Measurements from ENCODE around the gene CFL2. TPM values are rescaled to one million over a fixed set of nuclear protein-coding genes. Genes with fewer than 3 reads are reported as not detected.

The CFL2 gene
- total and polyA plus RNA-seq, 2 of the 13 experiments (the other 11 are each of a cell fraction or from before 2014, with no cell fraction given), result 114 to 158 TPM

DNA sequence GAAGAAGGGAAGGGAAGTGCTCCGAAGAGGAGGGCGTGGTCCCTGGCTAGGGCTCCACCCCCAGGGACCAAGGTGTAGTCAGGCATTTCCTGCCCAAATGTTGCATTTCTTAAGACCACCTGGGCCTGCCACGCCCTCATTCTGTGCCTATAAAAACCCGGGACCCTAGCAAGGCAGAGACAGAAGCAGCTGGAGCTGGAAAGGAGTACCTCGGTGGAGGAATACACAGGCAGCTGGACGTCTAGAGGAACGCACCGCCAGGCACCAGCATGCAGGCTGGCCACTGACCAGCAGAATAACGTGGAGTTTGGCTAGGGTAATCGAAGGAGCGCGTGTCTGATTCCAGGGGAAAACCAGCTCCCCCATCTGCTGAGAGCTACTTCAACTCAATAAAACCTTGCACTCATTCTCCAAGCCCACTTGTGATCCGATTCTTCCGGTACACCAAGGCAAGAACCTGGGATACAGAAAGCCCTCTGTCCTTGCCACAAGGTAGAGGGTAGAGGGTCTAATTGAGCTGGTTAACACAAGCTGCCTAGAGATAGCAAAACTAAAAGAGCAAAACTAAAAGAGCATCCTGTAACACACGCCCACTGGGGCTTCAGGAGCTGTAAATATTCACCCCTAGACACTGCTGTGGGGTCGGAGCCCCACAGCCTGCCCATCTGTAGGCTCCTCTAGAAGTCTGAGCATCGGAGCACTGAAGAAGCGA, 21.0 kb downstream of the CFL2 start (continued):
- peak; percentile 91 for TF ChIP-seq KLF12 (CRISPR knock-in tag; IDR thresholded peaks at IDR 0.05; ENCODE audit: borderline replicate concordance)
- no peak for TF ChIP-seq MLLT10 (CRISPR knock-in tag; IDR thresholded peaks at IDR 0.05)
- peak; percentile 63; the same call in 1 of the 2 replicates for TF ChIP-seq ERF (CRISPR knock-in tag; IDR thresholded peaks at IDR 0.05)
- TF ChIP-seq FOSL1 (CRISPR knock-in tag; IDR thresholded peaks at IDR 0.05; ENCODE audit: borderline replicate concordance), result no peak
- TF ChIP-seq, protein P1, sequence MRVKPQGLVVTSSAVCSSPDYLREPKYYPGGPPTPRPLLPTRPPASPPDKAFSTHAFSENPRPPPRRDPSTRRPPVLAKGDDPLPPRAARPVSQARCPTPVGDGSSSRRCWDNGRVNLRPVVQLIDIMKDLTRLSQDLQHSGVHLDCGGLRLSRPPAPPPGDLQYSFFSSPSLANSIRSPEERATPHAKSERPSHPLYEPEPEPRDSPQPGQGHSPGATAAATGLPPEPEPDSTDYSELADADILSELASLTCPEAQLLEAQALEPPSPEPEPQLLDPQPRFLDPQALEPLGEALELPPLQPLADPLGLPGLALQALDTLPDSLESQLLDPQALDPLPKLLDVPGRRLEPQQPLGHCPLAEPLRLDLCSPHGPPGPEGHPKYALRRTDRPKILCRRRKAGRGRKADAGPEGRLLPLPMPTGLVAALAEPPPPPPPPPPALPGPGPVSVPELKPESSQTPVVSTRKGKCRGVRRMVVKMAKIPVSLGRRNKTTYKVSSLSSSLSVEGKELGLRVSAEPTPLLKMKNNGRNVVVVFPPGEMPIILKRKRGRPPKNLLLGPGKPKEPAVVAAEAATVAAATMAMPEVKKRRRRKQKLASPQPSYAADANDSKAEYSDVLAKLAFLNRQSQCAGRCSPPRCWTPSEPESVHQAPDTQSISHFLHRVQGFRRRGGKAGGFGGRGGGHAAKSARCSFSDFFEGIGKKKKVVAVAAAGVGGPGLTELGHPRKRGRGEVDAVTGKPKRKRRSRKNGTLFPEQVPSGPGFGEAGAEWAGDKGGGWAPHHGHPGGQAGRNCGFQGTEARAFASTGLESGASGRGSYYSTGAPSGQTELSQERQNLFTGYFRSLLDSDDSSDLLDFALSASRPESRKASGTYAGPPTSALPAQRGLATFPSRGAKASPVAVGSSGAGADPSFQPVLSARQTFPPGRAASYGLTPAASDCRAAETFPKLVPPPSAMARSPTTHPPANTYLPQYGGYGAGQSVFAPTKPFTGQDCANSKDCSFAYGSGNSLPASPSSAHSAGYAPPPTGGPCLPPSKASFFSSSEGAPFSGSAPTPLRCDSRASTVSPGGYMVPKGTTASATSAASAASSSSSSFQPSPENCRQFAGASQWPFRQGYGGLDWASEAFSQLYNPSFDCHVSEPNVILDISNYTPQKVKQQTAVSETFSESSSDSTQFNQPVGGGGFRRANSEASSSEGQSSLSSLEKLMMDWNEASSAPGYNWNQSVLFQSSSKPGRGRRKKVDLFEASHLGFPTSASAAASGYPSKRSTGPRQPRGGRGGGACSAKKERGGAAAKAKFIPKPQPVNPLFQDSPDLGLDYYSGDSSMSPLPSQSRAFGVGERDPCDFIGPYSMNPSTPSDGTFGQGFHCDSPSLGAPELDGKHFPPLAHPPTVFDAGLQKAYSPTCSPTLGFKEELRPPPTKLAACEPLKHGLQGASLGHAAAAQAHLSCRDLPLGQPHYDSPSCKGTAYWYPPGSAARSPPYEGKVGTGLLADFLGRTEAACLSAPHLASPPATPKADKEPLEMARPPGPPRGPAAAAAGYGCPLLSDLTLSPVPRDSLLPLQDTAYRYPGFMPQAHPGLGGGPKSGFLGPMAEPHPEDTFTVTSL (CRISPR knock-in tag; IDR thresholded peaks at IDR 0.05; ENCODE audit: borderline replicate concordance), result no peak
- peak; percentile 76; the same call in 1 of the 2 replicates for TF ChIP-seq ZNF776 (CRISPR knock-in tag; IDR thresholded peaks at IDR 0.05)
- no peak for TF ChIP-seq NFRKB (IDR thresholded peaks at IDR 0.05)
- peak; percentile 10 for TF ChIP-seq SKI (IDR thresholded peaks at IDR 0.05; ENCODE audit: partially characterized antibody)
- peak; percentile 49; the same call in 1 of the 2 replicates for TF ChIP-seq ZMYM3 (CRISPR knock-in tag; IDR thresholded peaks at IDR 0.05)
- TF ChIP-seq XRCC5 (optimal IDR thresholded peaks at IDR 0.05; ENCODE audit: low read length), result peak; percentile 55
- TF ChIP-seq ZNF382 (CRISPR knock-in tag; IDR thresholded peaks at IDR 0.05; ENCODE audit: borderline replicate concordance), result no peak
- peak; percentile 50; the same call in 1 of the 2 replicates for TF ChIP-seq PITX1 (CRISPR knock-in tag; IDR thresholded peaks at IDR 0.05)
- TF ChIP-seq ZBTB40 (IDR thresholded peaks at IDR 0.05), result no peak
- TF ChIP-seq ZBTB40 (CRISPR knock-in tag; IDR thresholded peaks at IDR 0.05), result peak; percentile 87
- no peak for TF ChIP-seq ZNF253 (CRISPR knock-in tag; IDR thresholded peaks at IDR 0.05; ENCODE audit: borderline replicate concordance)
- peak; percentile 61 for TF ChIP-seq TAF1 (CRISPR knock-in tag; IDR thresholded peaks at IDR 0.05)

Measured in HepG2 (cell line).